Measurements from ENCODE around the gene OTULINL. TPM values are rescaled to one million over a fixed set of nuclear protein-coding genes. Genes with fewer than 3 reads are reported as not detected.

The OTULINL gene
- total RNA-seq, 2 experiments from 2014 or later = 2.6 to 2.7 TPM

GRCh38 chr5:14608169-14608568, 26.6 kb downstream of the OTULINL start:
- H3K36me3 ChIP-seq (ENCODE audit: insufficient read depth, low read length) = no peaks in the 10 kb centered on the region
- H3K27ac ChIP-seq (ENCODE audit: low read depth, low read length, poor library complexity, severe bottlenecking) = no peak overlapping the region
- no peaks in the 10 kb centered on the region for H3K4me1 ChIP-seq (ENCODE audit: insufficient read depth, low read length, poor library complexity, severe bottlenecking)
- H4K20me1 ChIP-seq (ENCODE audit: insufficient read depth, low read length) = no peaks in the 10 kb centered on the region
- H3K4me3 ChIP-seq (ENCODE audit: low read depth, low read length, poor library complexity, severe bottlenecking) = no peak overlapping the region
- no peaks in the 10 kb centered on the region for H3K9me3 ChIP-seq (ENCODE audit: low read length)
- ChIA-PET CTCF (ENCODE audit: unreplicated experiment) (interaction anchor here (0.5 kb wide), 1 partner anchor 49 kb away, joined by 3 read pairs; no protein-coding TSS in a partner anchor), POLR2A (interaction anchor here (1.1 to 1.2 kb wide), 2 partner anchors 10 to 15 kb away, joined by 3 to 4 read pairs; no protein-coding TSS in a partner anchor)
- H2AFZ ChIP-seq (ENCODE audit: low read length) = no peak overlapping the region
- intact Hi-C loops (cut with micrococcal nuclease; ENCODE audit: unreplicated experiment) = no loop called here
- DNase-seq (ENCODE audit: low spot score) = no peak
- BruUV-seq (replicated peaks) = no TSS peak
- H3K9me2 ChIP-seq (ENCODE audit: insufficient read depth, low read length) = no peaks in the 10 kb centered on the region
- no peak for TF ChIP-seq EZH2phosphoT487 (IDR thresholded peaks at IDR 0.05; ENCODE audit: borderline replicate concordance, low read depth, low read length)
- TF ChIP-seq CTCF (conservative IDR thresholded peaks at IDR 0.05; ENCODE audit: low read length) = no peak
- no peaks in the 10 kb centered on the region for H3K79me2 ChIP-seq (ENCODE audit: insufficient read depth, low read depth, low read length)
- no peak overlapping the region for H3K4me2 ChIP-seq (ENCODE audit: low read length)

GRCh38 chr5:14611737-14612136, 30.1 kb downstream of the OTULINL start:
- TF ChIP-seq CTCF (conservative IDR thresholded peaks at IDR 0.05; ENCODE audit: low read length) = no peak
- TF ChIP-seq EZH2phosphoT487 (IDR thresholded peaks at IDR 0.05; ENCODE audit: borderline replicate concordance, low read depth, low read length) = no peak
- no peaks in the 10 kb centered on the region for H3K9me3 ChIP-seq (ENCODE audit: low read length)
- no peaks in the 10 kb centered on the region for H3K79me2 ChIP-seq (ENCODE audit: insufficient read depth, low read depth, low read length)
- no peak overlapping the region for H3K4me3 ChIP-seq (ENCODE audit: low read depth, low read length, poor library complexity, severe bottlenecking)
- intact Hi-C loops (cut with micrococcal nuclease; ENCODE audit: unreplicated experiment) = no loop called here
- no peaks in the 10 kb centered on the region for H4K20me1 ChIP-seq (ENCODE audit: insufficient read depth, low read length)
- no peaks in the 10 kb centered on the region for H3K9me2 ChIP-seq (ENCODE audit: insufficient read depth, low read length)
- no peak overlapping the region for H3K4me2 ChIP-seq (ENCODE audit: low read length)
- no peak for DNase-seq (ENCODE audit: low spot score)
- CTCF ChIA-PET (ENCODE audit: unreplicated experiment) = no interaction called here
- no peak overlapping the region for H3K27ac ChIP-seq (ENCODE audit: low read depth, low read length, poor library complexity, severe bottlenecking)
- no TSS peak for BruUV-seq (replicated peaks)
- no peaks in the 10 kb centered on the region for H3K4me1 ChIP-seq (ENCODE audit: insufficient read depth, low read length, poor library complexity, severe bottlenecking)
- POLR2A ChIA-PET = interaction anchor here (0.5 kb wide), 1 partner anchor 337 kb away, joined by 4 read pairs; no protein-coding TSS in a partner anchor
- H2AFZ ChIP-seq (ENCODE audit: low read length) = no peak overlapping the region
- H3K36me3 ChIP-seq (ENCODE audit: insufficient read depth, low read length) = no peaks in the 10 kb centered on the region

GRCh38 chr5:14614490-14614889, 32.9 kb downstream of the OTULINL start:
- Histone ChIP-seq H3K4me3 (ENCODE audit: low read depth, low read length, poor library complexity, severe bottlenecking) (no peak overlapping the region), H3K4me1 (ENCODE audit: insufficient read depth, low read length, poor library complexity, severe bottlenecking) (no peaks in the 10 kb centered on the region), H3K4me2 (ENCODE audit: low read length) (no peak overlapping the region), H3K27ac (ENCODE audit: low read depth, low read length, poor library complexity, severe bottlenecking) (no peak overlapping the region), H2AFZ (ENCODE audit: low read length) (no peak overlapping the region), H3K9me3 (ENCODE audit: low read length) (no peaks in the 10 kb centered on the region), H3K9me2 (ENCODE audit: insufficient read depth, low read length) (no peaks in the 10 kb centered on the region), H3K79me2 (ENCODE audit: insufficient read depth, low read depth, low read length) (no peaks in the 10 kb centered on the region), H4K20me1 (ENCODE audit: insufficient read depth, low read length) (no peaks in the 10 kb centered on the region), H3K36me3 (ENCODE audit: insufficient read depth, low read length) (no peaks in the 10 kb centered on the region)
- POLR2A ChIA-PET = no interaction called here
- intact Hi-C loops (cut with micrococcal nuclease; ENCODE audit: unreplicated experiment) = no loop called here
- no TSS peak for BruUV-seq (replicated peaks)
- no peak for TF ChIP-seq EZH2phosphoT487 (IDR thresholded peaks at IDR 0.05; ENCODE audit: borderline replicate concordance, low read depth, low read length)
- TF ChIP-seq CTCF (conservative IDR thresholded peaks at IDR 0.05; ENCODE audit: low read length) = no peak
- CTCF ChIA-PET (ENCODE audit: unreplicated experiment) = no interaction called here
- DNase-seq (ENCODE audit: low spot score) = no peak
